Activated naive CD4-positive, alpha-beta T cell treated with anti-CD3 and anti-CD28 coated beads, Interleukin-2, amount 50 U/mL, for 72 hours (primary cell): Measurements from ENCODE around the gene RMP24.

Source experiments
- ATAC-seq, 2 donors: fragments of 150-1000 bp; cut with Tn5 transposase; 2 replicates each; pipeline ENCODE4 v1.10.0; 2021; ENCODE audit warnings: mild to moderate bottlenecking in 2 of 2, moderate library complexity in 2 of 2
- DNase-seq, 2 donors: peaks; one replicate each; pipeline ENCODE4 v3.0.0; 2021 to 2022; ENCODE audit warnings: low spot score in 2 of 2
- H3K27ac Mint-ChIP-seq, 2 donors: one replicate each; pipeline ENCODE4 v1.8.0; 2022; ENCODE audit warnings: mild to moderate bottlenecking in 2 of 2, mixed read lengths in 2 of 2
- H3K36me3 Mint-ChIP-seq, 2 donors: one replicate each; pipeline ENCODE4 v1.8.0; 2022; ENCODE audit warnings: mixed read lengths in 2 of 2
- H3K9me3 Mint-ChIP-seq, 2 donors: one replicate each; pipeline ENCODE4 v1.8.0; 2022; ENCODE audit warnings: mixed read lengths in 2 of 2

Gene RMP24

GRCh38 chr18:35972197-35973000 lies at the start of gene RMP24:
TSS of gene RMP24 (plus strand) at chr18:35972679.
- no peaks in the 10 kb centered on the region for H3K9me3 Mint-ChIP-seq
- H3K36me3 Mint-ChIP-seq = peaks cover 30 to 32% of the 10 kb centered on the region in 2 donors
- ATAC-seq (peak; percentile 91 to 93), DNase-seq (peak; percentile 91 to 94)
- H3K27ac Mint-ChIP-seq = peak within 1 kb of the TSS; percentile 96

- Mint-ChIP-seq H3K36me3 (no peaks in the 10 kb centered on the region), H3K9me3 (no peaks in the 10 kb centered on the region), H3K27ac (no peak overlapping the region)
- no peak for ATAC-seq
- no peak for DNase-seq
Observed at GRCh38 chr18:35923939-35924684, 48.4 kb upstream of the RMP24 start.

- peaks cover 0 to 7% of the 10 kb centered on the region in 2 donors for H3K36me3 Mint-ChIP-seq
- DNase-seq = no peak
- ATAC-seq = no peak
- H3K27ac Mint-ChIP-seq = no peak overlapping the region
- peaks cover 0 to 4% of the 10 kb centered on the region in 2 donors for H3K9me3 Mint-ChIP-seq
Observed at GRCh38 chr18:35926884-35927283, 45.6 kb upstream of the RMP24 start.

GRCh38 chr18:35927430-35927829 lies 45.0 kb upstream of the RMP24 start:
- Mint-ChIP-seq H3K36me3 (peaks cover 0 to 7% of the 10 kb centered on the region in 2 donors), H3K27ac (no peak overlapping the region), H3K9me3 (peaks cover 0 to 4% of the 10 kb centered on the region in 2 donors)
- DNase-seq (no peak), ATAC-seq (no peak)

GRCh38 chr18:35933982-35934381 lies 38.5 kb upstream of the RMP24 start:
- no peak for ATAC-seq

GRCh38 chr18:35934891-35935290 lies 37.6 kb upstream of the RMP24 start:
- ATAC-seq (no peak), DNase-seq (no peak)
- Mint-ChIP-seq H3K9me3 (peaks cover 0 to 4% of the 10 kb centered on the region in 2 donors), H3K27ac (no peak overlapping the region), H3K36me3 (peaks cover 0 to 6% of the 10 kb centered on the region in 2 donors)

More at GRCh38 chr18:35933982-35934381, 38.5 kb upstream of the RMP24 start:
- H3K9me3 Mint-ChIP-seq = peaks cover 0 to 4% of the 10 kb centered on the region in 2 donors
- peaks cover 0 to 7% of the 10 kb centered on the region in 2 donors for H3K36me3 Mint-ChIP-seq
- no peak for DNase-seq
- H3K27ac Mint-ChIP-seq = no peak overlapping the region

- no peak overlapping the region for H3K27ac Mint-ChIP-seq
- no peaks in the 10 kb centered on the region for H3K36me3 Mint-ChIP-seq
- no peaks in the 10 kb centered on the region for H3K9me3 Mint-ChIP-seq
- no peak for DNase-seq
- no peak for ATAC-seq
Observed at GRCh38 chr18:35935805-35936204, 36.7 kb upstream of the RMP24 start.

- no peak overlapping the region for H3K27ac Mint-ChIP-seq
- no peaks in the 10 kb centered on the region for H3K36me3 Mint-ChIP-seq
- ATAC-seq (no peak), DNase-seq (no peak)
- no peaks in the 10 kb centered on the region for H3K9me3 Mint-ChIP-seq
Observed at GRCh38 chr18:35936951-35937350, 35.5 kb upstream of the RMP24 start.

GRCh38 chr18:35938158-35938557 lies 34.3 kb upstream of the RMP24 start:
- Mint-ChIP-seq H3K36me3 (no peaks in the 10 kb centered on the region), H3K9me3 (no peaks in the 10 kb centered on the region), H3K27ac (no peak overlapping the region)
- no peak for ATAC-seq
- no peak for DNase-seq

- Mint-ChIP-seq H3K9me3 (no peaks in the 10 kb centered on the region), H3K36me3 (no peaks in the 10 kb centered on the region), H3K27ac (no peak overlapping the region)
- no peak for DNase-seq
- ATAC-seq = no peak
Observed at GRCh38 chr18:35938562-35938961, 33.9 kb upstream of the RMP24 start.

GRCh38 chr18:35939138-35939537 lies 33.3 kb upstream of the RMP24 start:
- H3K27ac Mint-ChIP-seq = no peak overlapping the region
- no peak for DNase-seq
- H3K9me3 Mint-ChIP-seq = no peaks in the 10 kb centered on the region
- no peak for ATAC-seq
- no peaks in the 10 kb centered on the region for H3K36me3 Mint-ChIP-seq

GRCh38 chr18:35941299-35941698 lies 31.2 kb upstream of the RMP24 start:
- Mint-ChIP-seq H3K9me3 (no peaks in the 10 kb centered on the region), H3K36me3 (no peaks in the 10 kb centered on the region), H3K27ac (no peak overlapping the region)
- ATAC-seq (no peak), DNase-seq (no peak)

GRCh38 chr18:35942133-35942532 lies 30.3 kb upstream of the RMP24 start:
- DNase-seq = no peak

GRCh38 chr18:35942661-35943060 lies 29.8 kb upstream of the RMP24 start:
- DNase-seq = no peak
- Mint-ChIP-seq H3K27ac (no peak overlapping the region), H3K36me3 (no peaks in the 10 kb centered on the region), H3K9me3 (no peaks in the 10 kb centered on the region)
- no peak for ATAC-seq

More at GRCh38 chr18:35942133-35942532, 30.3 kb upstream of the RMP24 start:
- H3K27ac Mint-ChIP-seq = no peak overlapping the region
- no peaks in the 10 kb centered on the region for H3K36me3 Mint-ChIP-seq
- H3K9me3 Mint-ChIP-seq = no peaks in the 10 kb centered on the region
- no peak for ATAC-seq

- ATAC-seq (no peak), DNase-seq (no peak)
- no peak overlapping the region for H3K27ac Mint-ChIP-seq
- H3K36me3 Mint-ChIP-seq = no peaks in the 10 kb centered on the region
- H3K9me3 Mint-ChIP-seq = no peaks in the 10 kb centered on the region
Observed at GRCh38 chr18:35948080-35948479, 24.4 kb upstream of the RMP24 start.

GRCh38 chr18:35949090-35949489 lies 23.4 kb upstream of the RMP24 start:
- H3K36me3 Mint-ChIP-seq = no peaks in the 10 kb centered on the region
- H3K9me3 Mint-ChIP-seq = no peaks in the 10 kb centered on the region
- no peak for ATAC-seq
- DNase-seq = no peak
- no peak overlapping the region for H3K27ac Mint-ChIP-seq

GRCh38 chr18:35949903-35950627 lies 22.4 kb upstream of the RMP24 start:
- H3K27ac Mint-ChIP-seq = peak overlapping the region in 1 of 2 donors; percentile 44
- DNase-seq (peak; percentile 50 to 60), ATAC-seq (peak; percentile 74 to 80)

More at GRCh38 chr18:35949903-35950627, 22.4 kb upstream of the RMP24 start:
- Mint-ChIP-seq H3K9me3 (no peaks in the 10 kb centered on the region), H3K36me3 (no peaks in the 10 kb centered on the region)
